Vagina (tissue), 2 donors: ENCODE measurements around the gene BMPR1A.

Experiments
- POLR2AphosphoS5 ChIP-seq, 2 donors: sonication (generic); formaldehyde crosslinking; IDR thresholded peaks; one replicate each; pipeline ENCODE4 v1.9.0; 2017; ENCODE audit warnings: antibody characterized with exemption in 2 of 2, mild to moderate bottlenecking in 2 of 2, low read depth in 1 of 2; ENCODE audit not compliant: insufficient read depth in 1 of 2
- TF ChIP-seq, protein P1 (sequence below), 3 experiments: fragments of 450-650 bp in 2 of 3; fragments of 200-600 bp in 1 of 3; sonication (generic) in 1 of 3; IDR thresholded peaks; one replicate each; pipeline ENCODE4 v1.5.1; 2017 to 2019; ENCODE audit warnings: antibody characterized with exemption in 3 of 3, mild to moderate bottlenecking in 2 of 3, moderate library complexity in 2 of 3

DNA sequence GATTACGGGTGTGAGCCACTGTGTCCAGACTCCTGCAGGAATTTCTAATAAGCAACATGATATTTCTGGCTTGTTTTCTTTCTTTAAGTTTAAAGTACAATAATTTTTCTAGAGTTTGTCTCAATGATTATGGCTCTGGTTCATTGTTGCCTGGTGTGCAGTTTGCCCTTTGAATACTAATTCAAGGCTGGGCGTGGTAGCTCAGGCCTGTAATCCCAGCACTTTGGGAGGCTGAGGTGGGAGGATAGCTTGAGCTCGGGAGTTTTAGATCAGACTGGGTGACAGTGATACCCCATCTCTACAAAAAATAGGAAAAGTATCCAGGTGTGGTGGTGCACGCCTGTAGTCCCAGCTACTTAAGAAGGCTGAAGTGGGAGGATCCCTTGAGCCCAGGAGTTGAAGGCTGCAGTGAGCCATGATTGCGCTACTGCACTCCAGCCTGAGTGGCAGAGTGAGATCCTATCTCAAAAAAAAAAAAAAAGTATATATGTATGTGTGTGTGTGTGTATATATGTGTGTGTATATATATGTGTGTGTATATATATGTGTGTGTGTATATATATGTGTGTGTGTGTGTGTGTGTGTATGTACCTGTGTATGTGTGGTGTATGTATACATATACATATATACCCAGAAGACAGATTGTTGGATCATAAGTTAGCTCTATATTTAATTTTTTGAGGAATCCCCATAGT is 220.1 kb downstream of the BMPR1A start:
- TF ChIP-seq, protein P1, sequence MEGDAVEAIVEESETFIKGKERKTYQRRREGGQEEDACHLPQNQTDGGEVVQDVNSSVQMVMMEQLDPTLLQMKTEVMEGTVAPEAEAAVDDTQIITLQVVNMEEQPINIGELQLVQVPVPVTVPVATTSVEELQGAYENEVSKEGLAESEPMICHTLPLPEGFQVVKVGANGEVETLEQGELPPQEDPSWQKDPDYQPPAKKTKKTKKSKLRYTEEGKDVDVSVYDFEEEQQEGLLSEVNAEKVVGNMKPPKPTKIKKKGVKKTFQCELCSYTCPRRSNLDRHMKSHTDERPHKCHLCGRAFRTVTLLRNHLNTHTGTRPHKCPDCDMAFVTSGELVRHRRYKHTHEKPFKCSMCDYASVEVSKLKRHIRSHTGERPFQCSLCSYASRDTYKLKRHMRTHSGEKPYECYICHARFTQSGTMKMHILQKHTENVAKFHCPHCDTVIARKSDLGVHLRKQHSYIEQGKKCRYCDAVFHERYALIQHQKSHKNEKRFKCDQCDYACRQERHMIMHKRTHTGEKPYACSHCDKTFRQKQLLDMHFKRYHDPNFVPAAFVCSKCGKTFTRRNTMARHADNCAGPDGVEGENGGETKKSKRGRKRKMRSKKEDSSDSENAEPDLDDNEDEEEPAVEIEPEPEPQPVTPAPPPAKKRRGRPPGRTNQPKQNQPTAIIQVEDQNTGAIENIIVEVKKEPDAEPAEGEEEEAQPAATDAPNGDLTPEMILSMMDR (IDR thresholded peaks at IDR 0.05) = no peak
- no peak for TF ChIP-seq POLR2AphosphoS5 (IDR thresholded peaks at IDR 0.05; ENCODE audit: insufficient read depth in 1 of 2, low read depth in 1 of 2)
